Thymus (tissue), 14 donors: ENCODE results near the gene TRAPPC5. TPM values are rescaled to one million over a fixed set of nuclear protein-coding genes. Genes with fewer than 3 reads are reported as not detected.

Experiments
- DNase-seq, 9 donors: peaks; one replicate each; pipeline ENCODE4 v3.0.0-alpha.2; 2013; ENCODE audit warnings: low spot score in 9 of 9, low read depth in 6 of 9, missing footprints in 1 of 9
- H3K27ac ChIP-seq, 2 donors: one replicate each; pipeline ENCODE4 v1.5.1; 2013; ENCODE audit warnings: control low read depth in 1 of 2, low read depth in 1 of 2, low read length in 1 of 2, mild to moderate bottlenecking in 1 of 2, moderate library complexity in 1 of 2
- H3K27me3 ChIP-seq, 2 donors: one replicate each; pipeline ENCODE4 v1.5.1; 2013; ENCODE audit warnings: low read length in 1 of 2; ENCODE audit not compliant: control insufficient read depth in 2 of 2, insufficient read depth in 1 of 2
- H3K36me3 ChIP-seq, 2 donors: one replicate each; pipeline ENCODE4 v1.5.1; 2013; ENCODE audit warnings: low read length in 1 of 2, mild to moderate bottlenecking in 1 of 2, moderate library complexity in 1 of 2; ENCODE audit not compliant: control insufficient read depth in 2 of 2, insufficient read depth in 2 of 2
- H3K4me1 ChIP-seq, 2 donors: one replicate each; pipeline ENCODE4 v1.5.1; 2013; ENCODE audit warnings: low read length in 2 of 2; ENCODE audit not compliant: control insufficient read depth in 2 of 2, insufficient read depth in 2 of 2
- H3K4me3 ChIP-seq, 2 donors: one replicate each; pipeline ENCODE4 v1.5.1; 2013; ENCODE audit warnings: low read length in 2 of 2, control low read depth in 1 of 2, mild to moderate bottlenecking in 1 of 2
- H3K9me3 ChIP-seq, 2 donors: one replicate each; pipeline ENCODE4 v1.5.1; 2013; ENCODE audit warnings: low read length in 1 of 2, mild to moderate bottlenecking in 1 of 2; ENCODE audit not compliant: control insufficient read depth in 2 of 2, insufficient read depth in 1 of 2
- WGBS: extraction: QIAGEN DNeasy Blood & Tissue Kit; methylation state at CpG from one replicate; pipeline ENCODE4 v1.1.7; 2013; 5-methylcytosine and 5-hydroxymethylcytosine counted together
- long read RNA-seq, 10 donors: transcript quantifications; one replicate each; lab custom pipeline, GENCODE V29; 2026
- polyA plus RNA-seq: library from polyadenylated mRNA; stranded (reverse); fragments of 200-250 nt; gene quantifications from one replicate; pipeline ENCODE4 v1.2.3, GENCODE V29; 2013
- total RNA-seq: library from RNA; stranded (reverse); fragments of 120-200 nt; gene quantifications from one replicate; pipeline ENCODE4 v1.2.4, GENCODE V29; 2013
- donor health status: healthy.

TRAPPC5 gene
- 108 TPM for total RNA-seq
- 59.5 TPM for polyA plus RNA-seq
- long read RNA-seq, donor 1, full-length matches to known transcripts, result 3 of 3 reads
- long read RNA-seq, donor 1, partial matches to known transcripts, result 0 of 3 reads
- long read RNA-seq, donor 1, other reads (novel, unspliced or antisense), result 0 of 3 reads
- long read RNA-seq, donor 2, full-length matches to known transcripts, result 67 of 110 reads
- long read RNA-seq, donor 2, partial matches to known transcripts, result 43 of 110 reads
- long read RNA-seq, donor 2, other reads (novel, unspliced or antisense), result 0 of 110 reads
- long read RNA-seq, donor 3, full-length matches to known transcripts, result 67 of 67 reads
- long read RNA-seq, donor 3, partial matches to known transcripts, result 0 of 67 reads
- long read RNA-seq, donor 3, other reads (novel, unspliced or antisense), result 0 of 67 reads
- long read RNA-seq, donor 4, full-length matches to known transcripts, result 27 of 27 reads
- long read RNA-seq, donor 4, partial matches to known transcripts, result 0 of 27 reads
- long read RNA-seq, donor 4, other reads (novel, unspliced or antisense), result 0 of 27 reads
- long read RNA-seq, donor 5, full-length matches to known transcripts, result 75 of 75 reads
- long read RNA-seq, donor 5, partial matches to known transcripts, result 0 of 75 reads
- long read RNA-seq, donor 5, other reads (novel, unspliced or antisense), result 0 of 75 reads
- long read RNA-seq, donor 6, full-length matches to known transcripts, result 47 of 47 reads
- long read RNA-seq, donor 6, partial matches to known transcripts, result 0 of 47 reads
- long read RNA-seq, donor 6, other reads (novel, unspliced or antisense), result 0 of 47 reads
- long read RNA-seq, donor 7, full-length matches to known transcripts, result 43 of 43 reads
- long read RNA-seq, donor 7, partial matches to known transcripts, result 0 of 43 reads
- long read RNA-seq, donor 7, other reads (novel, unspliced or antisense), result 0 of 43 reads
- long read RNA-seq, donor 8, full-length matches to known transcripts, result 20 of 20 reads
- long read RNA-seq, donor 8, partial matches to known transcripts, result 0 of 20 reads
- long read RNA-seq, donor 8, other reads (novel, unspliced or antisense), result 0 of 20 reads
- long read RNA-seq, donor 9, full-length matches to known transcripts, result 29 of 29 reads
- long read RNA-seq, donor 9, partial matches to known transcripts, result 0 of 29 reads
- long read RNA-seq, donor 9, other reads (novel, unspliced or antisense), result 0 of 29 reads
- long read RNA-seq, donor 10, full-length matches to known transcripts, result 31 of 48 reads
- long read RNA-seq, donor 10, partial matches to known transcripts, result 17 of 48 reads
- long read RNA-seq, donor 10, other reads (novel, unspliced or antisense), result 0 of 48 reads

- peak within 1 kb of the TSS; percentile 90 to 92 for H3K27ac ChIP-seq
- DNase-seq, result peak in 8 of 9 donors; percentile 82 to 95 (median 86)
- peak within 1 kb of the TSS; percentile 98 for H3K4me3 ChIP-seq
- H3K4me1 ChIP-seq, result peaks cover 42 to 60% of the 10 kb centered on the region in 2 donors
- peaks cover 12 to 21% of the 10 kb centered on the region in 2 donors for H3K36me3 ChIP-seq
- WGBS, result under 1% methylated on average over 79 of the region's 79 CpGs
- peaks cover 0 to 17% of the 10 kb centered on the region in 2 donors for H3K27me3 ChIP-seq
- H3K9me3 ChIP-seq, result peaks cover 0 to 4% of the 10 kb centered on the region in 2 donors
Measured at GRCh38 chr19:7680606-7681339, at the start of gene TRAPPC5. Gene TRAPPC5 (plus strand): TSS chr19:7680833. CDS start chr19:7682254, 1,421 bp downstream.

GRCh38 chr19:7631577-7631976 is 49.1 kb upstream of the TRAPPC5 start:
- Histone ChIP-seq H3K9me3 (peaks cover 0 to 6% of the 10 kb centered on the region in 2 donors), H3K4me1 (peaks cover 38 to 48% of the 10 kb centered on the region in 2 donors), H3K27me3 (no peaks in the 10 kb centered on the region), H3K36me3 (peaks cover 22 to 28% of the 10 kb centered on the region in 2 donors), H3K27ac (no peak overlapping the region), H3K4me3 (no peak overlapping the region)
- no peak for DNase-seq
- WGBS, result 96% methylated on average over 12 of the region's 12 CpGs

GRCh38 chr19:7632340-7633203 is 48.1 kb upstream of the TRAPPC5 start:
- 97% methylated on average over 40 of the region's 40 CpGs for WGBS
- Histone ChIP-seq H3K27ac (no peak overlapping the region), H3K4me1 (peaks cover 40 to 54% of the 10 kb centered on the region in 2 donors), H3K27me3 (no peaks in the 10 kb centered on the region), H3K9me3 (peaks cover 0 to 9% of the 10 kb centered on the region in 2 donors), H3K4me3 (no peak overlapping the region), H3K36me3 (peaks cover 15 to 20% of the 10 kb centered on the region in 2 donors)
- DNase-seq, result no peak

- Histone ChIP-seq H3K27ac (peak within 1 kb of the TSS in 1 of 2 donors; percentile 29), H3K4me1 (peaks cover 41 to 54% of the 10 kb centered on the region in 2 donors), H3K9me3 (peaks cover 0 to 9% of the 10 kb centered on the region in 2 donors), H3K27me3 (no peaks in the 10 kb centered on the region), H3K36me3 (peaks cover 16 to 19% of the 10 kb centered on the region in 2 donors), H3K4me3 (no peak within 1 kb of the TSS)
- WGBS, result 36% methylated on average over 2 of the region's 2 CpGs
- DNase-seq, result peak in 3 of 9 donors; percentile 44 to 59 (median 50)
Measured at GRCh38 chr19:7633698-7634097, 46.9 kb upstream of the TRAPPC5 start, which contains the start of gene PCP2. Gene PCP2 (minus strand): TSS chr19:7633719. CDS start chr19:7633457, 262 bp downstream.

- Histone ChIP-seq H3K27ac (no peak overlapping the region), H3K27me3 (no peaks in the 10 kb centered on the region), H3K4me3 (no peak overlapping the region), H3K9me3 (peaks cover 0 to 6% of the 10 kb centered on the region in 2 donors), H3K4me1 (peaks cover 34 to 57% of the 10 kb centered on the region in 2 donors), H3K36me3 (peaks cover 33 to 34% of the 10 kb centered on the region in 2 donors)
- no peak for DNase-seq
- WGBS, result 89% methylated on average over 6 of the region's 6 CpGs
Measured at GRCh38 chr19:7635670-7636069, 45.0 kb upstream of the TRAPPC5 start.

GRCh38 chr19:7636317-7636690 is 44.3 kb upstream of the TRAPPC5 start:
- Histone ChIP-seq H3K4me1 (peaks cover 32 to 58% of the 10 kb centered on the region in 2 donors), H3K36me3 (peaks cover 35 to 39% of the 10 kb centered on the region in 2 donors), H3K4me3 (peak overlapping the region; percentile 86 to 96), H3K9me3 (peaks cover 0 to 6% of the 10 kb centered on the region in 2 donors), H3K27ac (peak overlapping the region; percentile 84 to 91), H3K27me3 (no peaks in the 10 kb centered on the region)
- no peak for DNase-seq
- 81% methylated on average over 16 of the region's 16 CpGs for WGBS

- Histone ChIP-seq H3K9me3 (peaks cover 0 to 8% of the 10 kb centered on the region in 2 donors), H3K36me3 (peaks cover 34 to 38% of the 10 kb centered on the region in 2 donors), H3K4me1 (peaks cover 34 to 63% of the 10 kb centered on the region in 2 donors), H3K4me3 (peak within 1 kb of the TSS; percentile 86 to 96), H3K27ac (peak within 1 kb of the TSS; percentile 91 to 92), H3K27me3 (no peaks in the 10 kb centered on the region)
- DNase-seq, result peak in 8 of 9 donors; percentile 60 to 94 (median 86)
- 5% methylated on average over 61 of the region's 61 CpGs for WGBS
Measured at GRCh38 chr19:7636691-7637373, 43.8 kb upstream of the TRAPPC5 start, which contains the start of gene STXBP2. Gene STXBP2 (plus strand): TSS chr19:7637110. CDS start chr19:7637150, 40 bp downstream.
